Activated B cell treated with CpG ODN at 0.5 μM for 24 hours (primary cell): ENCODE measurements around the gene ZNF32. TPM values are rescaled to one million over a fixed set of nuclear protein-coding genes. Genes with fewer than 3 reads are reported as not detected.

Source experiments
- ATAC-seq: fragments of 200-7000 bp; cut with Tn5 transposase; one replicate; pipeline ENCODE4 v1.10.0; 2021; ENCODE audit warnings: low read depth, mild to moderate bottlenecking, moderate library complexity
- CTCF ChIA-PET: fragments of 350-600 bp; sonication (Branson Sonifier 250); formaldehyde crosslinking; loops from one replicate; lab custom pipeline; 2021; ENCODE audit warnings: antibody characterized with exemption; lab: Charles Lee
- POLR2A ChIA-PET: fragments of 350-600 bp; sonication (Branson Sonifier 250); formaldehyde crosslinking; loops from one replicate; lab custom pipeline; 2021; ENCODE audit warnings: antibody characterized with exemption; lab: Charles Lee
- DNase-seq: peaks from one replicate; pipeline ENCODE4 v3.0.0; 2022
- H3K27ac Mint-ChIP-seq: one replicate; pipeline ENCODE4 v1.8.0; 2020; ENCODE audit warnings: mixed read lengths
- H3K27me3 Mint-ChIP-seq: one replicate; pipeline ENCODE4 v1.8.0; 2021; ENCODE audit warnings: mixed read lengths
- H3K36me3 Mint-ChIP-seq: one replicate; pipeline ENCODE4 v1.8.0; 2021; ENCODE audit warnings: low read depth, mixed read lengths
- H3K4me1 Mint-ChIP-seq: one replicate; pipeline ENCODE4 v1.8.0; 2021; ENCODE audit warnings: mixed read lengths
- H3K4me3 Mint-ChIP-seq: one replicate; pipeline ENCODE4 v1.8.0; 2020; ENCODE audit warnings: mild to moderate bottlenecking, mixed read lengths
- H3K9me3 Mint-ChIP-seq: one replicate; pipeline ENCODE4 v1.8.0; 2020; ENCODE audit warnings: mixed read lengths
- intact Hi-C: fragments of 100-400 bp; cut with micrococcal nuclease; formaldehyde crosslinking; loops from one replicate; pipeline ENCODE4 v1.15.1; 2024
- total RNA-seq: library from RNA; stranded (reverse); gene quantifications from 2 replicates; pipeline ENCODE4 v1.2.3, GENCODE V29; 2022
- TF ChIP-seq, protein P1 (sequence below): fragments of 200-600 bp; IDR thresholded peaks from one replicate; pipeline ENCODE4 v1.8.0; 2022; ENCODE audit warnings: antibody characterized with exemption, mild to moderate bottlenecking

The ZNF32 gene
- total RNA-seq, 1 donor from 2014 or later: 30.1 TPM

DNA sequence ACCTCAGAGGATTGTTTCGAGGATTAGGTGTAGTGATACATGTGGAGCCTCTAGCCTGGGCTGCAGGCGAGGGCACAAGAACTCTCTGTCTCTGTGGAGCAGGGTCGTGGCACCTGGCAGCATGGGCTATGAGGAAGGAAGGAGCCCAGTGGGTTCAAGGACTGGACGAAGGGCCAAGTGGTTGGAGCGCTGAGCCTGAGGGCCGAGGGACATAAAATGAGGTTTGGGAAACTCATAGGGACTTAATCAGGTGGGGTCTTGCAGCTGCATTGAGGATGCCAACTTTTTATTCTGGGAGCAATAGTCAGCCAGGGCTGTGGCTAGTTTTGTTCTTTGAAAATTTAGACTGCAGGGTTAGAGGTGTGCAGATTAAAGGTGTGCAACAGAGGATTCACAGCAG is 33.0 kb upstream of the ZNF32 start:
- H3K27ac Mint-ChIP-seq: no peak overlapping the region
- ATAC-seq: no peak
- no peaks in the 10 kb centered on the region for H3K4me1 Mint-ChIP-seq
- H3K4me3 Mint-ChIP-seq: no peak overlapping the region
- intact Hi-C loops: loop anchor here (10.0 kb wide), 1 partner anchor 633 kb away; no protein-coding TSS in a partner anchor
- CTCF ChIA-PET: no interaction called here
- DNase-seq: no peak
- H3K9me3 Mint-ChIP-seq: no peaks in the 10 kb centered on the region
- TF ChIP-seq, protein P1, sequence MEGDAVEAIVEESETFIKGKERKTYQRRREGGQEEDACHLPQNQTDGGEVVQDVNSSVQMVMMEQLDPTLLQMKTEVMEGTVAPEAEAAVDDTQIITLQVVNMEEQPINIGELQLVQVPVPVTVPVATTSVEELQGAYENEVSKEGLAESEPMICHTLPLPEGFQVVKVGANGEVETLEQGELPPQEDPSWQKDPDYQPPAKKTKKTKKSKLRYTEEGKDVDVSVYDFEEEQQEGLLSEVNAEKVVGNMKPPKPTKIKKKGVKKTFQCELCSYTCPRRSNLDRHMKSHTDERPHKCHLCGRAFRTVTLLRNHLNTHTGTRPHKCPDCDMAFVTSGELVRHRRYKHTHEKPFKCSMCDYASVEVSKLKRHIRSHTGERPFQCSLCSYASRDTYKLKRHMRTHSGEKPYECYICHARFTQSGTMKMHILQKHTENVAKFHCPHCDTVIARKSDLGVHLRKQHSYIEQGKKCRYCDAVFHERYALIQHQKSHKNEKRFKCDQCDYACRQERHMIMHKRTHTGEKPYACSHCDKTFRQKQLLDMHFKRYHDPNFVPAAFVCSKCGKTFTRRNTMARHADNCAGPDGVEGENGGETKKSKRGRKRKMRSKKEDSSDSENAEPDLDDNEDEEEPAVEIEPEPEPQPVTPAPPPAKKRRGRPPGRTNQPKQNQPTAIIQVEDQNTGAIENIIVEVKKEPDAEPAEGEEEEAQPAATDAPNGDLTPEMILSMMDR: no peak
- POLR2A ChIA-PET: no interaction called here
- peaks cover 14% of the 10 kb centered on the region for H3K27me3 Mint-ChIP-seq
- no peaks in the 10 kb centered on the region for H3K36me3 Mint-ChIP-seq

DNA sequence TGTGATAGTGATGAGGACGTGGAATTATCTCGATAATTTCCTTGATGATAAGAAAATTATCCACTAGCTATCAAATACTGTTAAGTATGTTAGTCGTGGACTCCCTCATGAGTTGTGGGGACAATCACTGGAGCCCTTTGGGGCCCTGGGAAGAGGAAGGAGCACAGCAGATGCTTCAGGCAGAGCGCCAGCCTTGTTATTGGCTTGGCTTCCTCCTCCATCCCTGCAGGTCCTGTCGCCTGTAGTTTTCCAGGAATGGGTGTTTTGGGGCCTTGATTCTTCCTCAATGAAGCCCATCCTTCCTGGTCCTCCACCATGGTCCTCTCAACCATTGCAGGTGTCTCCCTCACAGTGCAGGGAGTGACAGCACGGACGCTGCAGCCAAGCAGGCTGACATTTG is 32.5 kb upstream of the ZNF32 start:
- Mint-ChIP-seq H3K27ac (no peak overlapping the region), H3K4me3 (no peak overlapping the region), H3K9me3 (no peaks in the 10 kb centered on the region), H3K27me3 (peaks cover 14% of the 10 kb centered on the region), H3K4me1 (no peaks in the 10 kb centered on the region), H3K36me3 (no peaks in the 10 kb centered on the region)
- CTCF ChIA-PET: no interaction called here
- DNase-seq (no peak), ATAC-seq (no peak)
- POLR2A ChIA-PET: no interaction called here
- intact Hi-C loops: loop anchor here (10.0 kb wide), 1 partner anchor 634 kb away; no protein-coding TSS in a partner anchor
- TF ChIP-seq, protein P1: no peak

DNA sequence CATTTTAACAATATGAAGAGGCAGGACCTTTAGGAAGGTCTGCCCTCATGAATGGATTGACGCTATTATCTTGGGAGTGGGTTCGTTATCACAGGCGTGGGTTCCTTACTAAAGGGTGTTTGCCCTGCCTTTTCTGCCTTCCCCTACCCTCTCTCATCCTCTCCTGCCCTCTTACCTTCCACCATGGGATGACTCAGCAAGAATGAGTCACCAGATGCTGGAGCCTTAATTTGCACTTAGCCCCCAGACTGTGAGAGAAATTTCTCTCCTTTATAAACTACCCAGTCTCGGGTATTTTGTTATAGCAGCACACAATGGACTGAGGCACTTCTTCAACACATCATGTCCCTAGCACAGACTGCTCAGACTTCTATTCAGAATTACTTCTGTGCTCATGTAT is 31.4 kb upstream of the ZNF32 start:
- intact Hi-C loops: loop anchor here (10.0 kb wide), 1 partner anchor 635 kb away; no protein-coding TSS in a partner anchor
- ATAC-seq (no peak), DNase-seq (no peak)
- POLR2A ChIA-PET: no interaction called here
- H3K27ac Mint-ChIP-seq: no peak overlapping the region
- CTCF ChIA-PET: interaction anchor here (0.7 kb wide), 1 partner anchor 1204 kb away, joined by 3 read pairs; no protein-coding TSS in a partner anchor
- TF ChIP-seq, protein P1: no peak
- H3K36me3 Mint-ChIP-seq: no peaks in the 10 kb centered on the region
- no peaks in the 10 kb centered on the region for H3K9me3 Mint-ChIP-seq
- no peaks in the 10 kb centered on the region for H3K4me1 Mint-ChIP-seq
- peaks cover 14% of the 10 kb centered on the region for H3K27me3 Mint-ChIP-seq
- no peak overlapping the region for H3K4me3 Mint-ChIP-seq

DNA sequence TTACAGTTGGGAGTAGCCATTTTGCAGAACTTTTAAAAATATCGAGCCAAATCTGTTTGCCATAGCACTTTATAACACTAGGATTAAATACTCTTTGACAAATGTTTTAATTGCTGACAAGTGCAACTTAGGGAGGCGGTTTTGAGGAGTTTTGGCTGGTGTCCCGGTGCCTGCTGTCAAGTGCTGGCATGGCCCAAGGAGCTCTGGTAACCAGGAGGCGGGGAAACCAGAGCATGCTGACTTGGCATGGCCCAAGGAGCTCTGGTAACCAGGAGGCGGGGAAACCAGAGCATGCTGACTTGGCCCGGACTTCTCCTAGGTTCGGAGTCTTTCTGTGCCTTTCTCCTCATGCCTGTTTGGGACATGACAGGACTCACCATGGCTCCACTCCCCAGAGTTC is 30.8 kb upstream of the ZNF32 start:
- DNase-seq (no peak), ATAC-seq (no peak)
- no peak overlapping the region for H3K27ac Mint-ChIP-seq
- H3K27me3 Mint-ChIP-seq: peaks cover 16% of the 10 kb centered on the region
- H3K4me1 Mint-ChIP-seq: no peaks in the 10 kb centered on the region
- TF ChIP-seq, protein P1: no peak
- H3K4me3 Mint-ChIP-seq: no peak overlapping the region
- ChIA-PET POLR2A (no interaction called here), CTCF (no interaction called here)
- no peaks in the 10 kb centered on the region for H3K9me3 Mint-ChIP-seq
- intact Hi-C loops: no loop called here
- H3K36me3 Mint-ChIP-seq: no peaks in the 10 kb centered on the region

DNA sequence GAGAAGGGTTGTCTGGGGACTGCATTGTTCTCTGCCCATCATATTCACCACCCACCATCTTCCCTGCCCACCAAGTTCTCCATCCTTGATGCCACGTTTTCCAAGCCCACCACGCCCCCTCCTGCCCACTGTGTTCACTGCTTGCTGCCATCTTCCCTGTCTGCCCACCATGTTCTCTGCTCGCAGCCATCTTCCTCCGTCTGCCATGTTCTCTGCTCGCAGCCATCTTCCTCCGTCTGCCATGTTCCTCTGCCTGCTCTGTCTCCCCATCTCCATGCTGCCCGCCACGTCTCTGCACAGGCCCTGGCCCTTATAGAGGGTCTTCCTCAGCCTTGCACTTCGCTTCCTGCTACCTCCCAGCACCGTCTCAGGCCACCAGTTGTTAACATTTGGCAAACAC is 30.0 kb upstream of the ZNF32 start:
- no peaks in the 10 kb centered on the region for H3K9me3 Mint-ChIP-seq
- ATAC-seq (no peak), DNase-seq (no peak)
- H3K27me3 Mint-ChIP-seq: peaks cover 14% of the 10 kb centered on the region
- no peaks in the 10 kb centered on the region for H3K36me3 Mint-ChIP-seq
- intact Hi-C loops: no loop called here
- no peak overlapping the region for H3K27ac Mint-ChIP-seq
- H3K4me1 Mint-ChIP-seq: no peaks in the 10 kb centered on the region
- CTCF ChIA-PET: no interaction called here
- TF ChIP-seq, protein P1: no peak
- POLR2A ChIA-PET: no interaction called here
- no peak overlapping the region for H3K4me3 Mint-ChIP-seq
